Measurements from ENCODE around the gene PDE4D. TPM values are rescaled to one million over a fixed set of nuclear protein-coding genes. Genes with fewer than 3 reads are reported as not detected.

The PDE4D gene
- total RNA-seq, 1 donor from 2014 or later: 39.2 TPM

DNA sequence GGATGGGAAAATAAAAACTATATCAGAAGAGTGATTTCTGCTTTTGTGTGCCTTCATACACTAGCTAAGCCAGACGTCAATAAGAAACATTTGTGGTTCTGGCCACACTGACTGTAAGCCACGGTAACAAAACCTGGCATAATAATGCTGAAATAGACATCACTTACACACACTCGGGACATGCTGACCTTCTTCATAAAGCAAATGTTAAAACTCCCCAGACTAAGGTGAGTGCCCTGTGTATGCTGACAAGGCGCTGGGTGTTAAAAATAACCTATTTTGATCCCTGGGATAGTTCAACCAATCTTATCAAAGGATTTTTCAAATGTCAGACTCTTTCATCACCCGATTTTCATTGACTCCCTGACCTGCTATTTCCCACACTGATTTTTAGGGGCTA, 973.7 kb downstream of the PDE4D start:
- H3K36me3 ChIP-seq (ENCODE audit: control insufficient read depth, insufficient read depth, low read length): no peaks in the 10 kb centered on the region
- no peak for DNase-seq (ENCODE audit: low read depth)
- H3K27me3 ChIP-seq (ENCODE audit: control insufficient read depth, insufficient read depth, low read length): no peaks in the 10 kb centered on the region
- TF ChIP-seq CTCF (IDR thresholded peaks at IDR 0.05; ENCODE audit: insufficient read depth, low read length, poor library complexity, severe bottlenecking): no peak
- no peak overlapping the region for H3K4me3 ChIP-seq (ENCODE audit: low read depth, low read length)

Measured in kidney epithelial cell (primary cell).